T47D (cell line): ENCODE data around the gene LRRC3C.

ENCODE experiments used
- DNase-seq, 2 experiments: peaks; one replicate each; pipeline versions ENCODE4 v3.0.0 to v3.0.0-alpha.2; 2011 to 2012; ENCODE audit warnings: low read depth in 1 of 2, low spot score in 1 of 2
- JUND ChIP-seq: IDR thresholded peaks from 2 replicates; pipeline ENCODE4 v1.6.1; 2012; ENCODE audit warnings: low read depth
- in situ Hi-C: cut with HindIII; loops from 2 replicates; pipeline ENCODE4 v1.10.0; 2016; ENCODE audit warnings: low sequenced_read_pairs, low pct_unique_long_range_greater_than_20kb

LRRC3C gene

DNA sequence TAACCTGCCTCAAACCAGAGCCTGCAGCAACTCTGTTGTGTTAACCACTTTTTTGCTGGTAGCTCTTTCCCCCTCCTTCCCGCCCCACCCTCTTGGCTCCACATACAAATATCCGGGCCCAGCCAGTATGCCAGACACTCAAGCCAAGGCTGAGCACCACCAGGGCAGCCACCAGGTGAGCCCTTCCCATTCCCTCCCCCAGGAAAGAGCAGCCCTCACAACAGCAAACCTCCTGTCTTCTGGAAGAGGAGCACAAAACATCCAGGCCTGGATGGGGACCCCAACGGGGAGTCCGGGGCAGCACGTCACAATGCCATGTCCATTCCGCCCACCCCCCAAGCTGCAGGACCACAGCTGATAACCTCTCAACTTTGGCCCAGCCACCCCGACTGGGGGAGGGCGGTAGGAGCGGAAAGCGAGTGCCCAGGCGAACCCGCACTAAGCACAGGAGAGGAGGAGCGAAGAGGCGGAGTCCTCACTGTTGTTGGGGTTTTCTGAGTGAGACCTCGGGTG is 888 bp upstream of the LRRC3C start:
- TF ChIP-seq JUND = no peak
- peak in 1 of 2 experiments; percentile 33 for DNase-seq
- in situ Hi-C loops = no loop called here

DNA sequence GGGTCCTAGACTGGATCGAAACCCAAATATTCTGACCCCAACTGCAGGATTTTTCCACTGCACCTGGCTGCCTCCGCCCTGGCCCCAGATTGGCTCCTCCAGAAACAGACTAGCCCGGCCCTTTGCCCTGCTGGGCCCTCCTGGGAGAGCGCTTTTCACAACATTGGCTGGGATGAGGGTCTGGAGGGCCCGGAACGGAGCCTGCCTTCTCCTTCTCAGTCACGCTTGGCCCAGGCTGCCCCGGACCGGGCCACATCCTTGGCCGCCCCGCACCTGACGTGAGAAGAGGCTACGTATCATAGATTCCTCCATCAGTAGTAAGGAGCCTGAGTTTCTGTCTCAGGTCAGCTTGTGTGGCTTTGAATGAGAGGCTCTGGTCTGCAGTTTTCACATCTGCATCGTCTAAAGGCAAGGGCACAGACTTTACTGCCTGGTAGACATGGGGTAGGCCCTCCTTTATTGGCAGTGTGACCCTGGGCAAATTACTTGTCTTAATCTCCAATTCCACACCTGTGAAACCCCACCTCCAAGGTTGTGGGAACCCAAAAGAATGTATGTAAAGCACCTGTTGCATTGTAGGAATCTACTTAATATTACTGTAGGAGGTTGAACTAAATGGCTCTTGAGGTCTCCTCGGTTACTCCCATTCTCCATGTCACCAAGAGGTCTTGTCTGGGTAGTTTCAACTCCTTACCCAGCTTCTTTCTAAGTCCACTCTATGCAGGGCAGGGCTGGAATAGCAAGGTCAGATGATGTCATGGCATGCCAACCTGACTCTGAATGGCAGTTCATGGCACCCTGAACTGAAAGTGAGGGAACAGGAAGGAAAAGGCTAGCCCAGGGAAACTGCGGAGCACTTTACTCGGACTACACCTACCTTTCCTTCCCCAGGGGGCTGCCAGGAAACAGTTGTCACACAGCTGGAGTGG is 661 bp downstream of the LRRC3C start:
- in situ Hi-C loops = no loop called here
- TF ChIP-seq JUND = no peak
- peak in 1 of 2 experiments; percentile 79 for DNase-seq

GRCh38 chr17:39928858-39929645 is 1.5 kb downstream of the LRRC3C start:
- TF ChIP-seq JUND = no peak
- peak in 1 of 2 experiments; percentile 73 for DNase-seq
- in situ Hi-C loops = no loop called here

- in situ Hi-C loops = no loop called here
- peak in 1 of 2 experiments; percentile 79 for DNase-seq
- peak; percentile 90 for TF ChIP-seq JUND
Measured at GRCh38 chr17:39929646-39930407, 2.3 kb downstream of the LRRC3C start.

GRCh38 chr17:39933912-39934311 is 6.4 kb downstream of the LRRC3C start:
- in situ Hi-C loops = no loop called here
- no peak for TF ChIP-seq JUND

GRCh38 chr17:39934324-39934723 is 6.8 kb downstream of the LRRC3C start:
- no peak for TF ChIP-seq JUND
- DNase-seq = peak in 1 of 2 experiments; percentile 75
- in situ Hi-C loops = no loop called here

More at GRCh38 chr17:39933912-39934311, 6.4 kb downstream of the LRRC3C start:
- peak in 1 of 2 experiments; percentile 64 for DNase-seq

- in situ Hi-C loops = no loop called here
- DNase-seq = no peak
- TF ChIP-seq JUND = no peak
Measured at GRCh38 chr17:39935909-39936308, 8.4 kb downstream of the LRRC3C start.

GRCh38 chr17:39937447-39937846 is 9.9 kb downstream of the LRRC3C start:
- no peak for DNase-seq
- in situ Hi-C loops = no loop called here
- no peak for TF ChIP-seq JUND

DNA sequence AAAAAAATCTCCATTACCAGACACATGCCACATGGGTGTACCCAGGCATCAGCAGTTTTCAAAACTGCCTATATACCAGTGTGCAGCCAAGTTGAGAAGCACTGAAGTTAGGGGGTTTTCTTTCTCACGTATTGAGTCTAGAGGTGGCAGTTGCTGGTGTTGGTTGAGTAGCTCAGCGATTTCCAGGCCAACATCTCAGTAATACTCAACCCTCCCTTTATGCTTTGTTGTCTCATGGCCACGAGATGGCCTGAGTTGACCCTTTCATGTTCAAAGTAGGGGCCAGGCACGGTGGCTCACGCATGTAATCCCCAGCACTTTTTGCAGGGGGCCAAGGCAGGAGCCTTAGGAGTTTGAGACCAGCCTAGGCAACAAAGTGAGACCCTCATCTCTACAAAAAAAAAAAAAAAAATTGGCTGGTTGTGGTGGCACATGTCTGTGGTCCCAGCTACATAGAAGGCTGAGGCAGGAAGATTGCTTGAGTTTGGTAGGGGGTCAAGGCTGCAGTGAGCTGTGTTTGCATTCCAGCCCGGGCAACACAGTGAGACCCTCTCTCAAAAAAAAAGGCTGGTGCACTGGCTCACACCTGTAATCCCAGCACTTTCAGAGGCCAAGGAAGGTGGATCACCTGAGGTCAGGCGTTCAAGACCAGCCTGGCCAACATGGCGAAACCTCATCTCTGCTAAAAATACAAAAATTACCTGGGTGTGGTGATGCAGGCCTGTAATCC is 10.8 kb downstream of the LRRC3C start:
- TF ChIP-seq JUND = no peak
- in situ Hi-C loops = no loop called here
- DNase-seq = no peak

GRCh38 chr17:39939106-39939505 is 11.6 kb downstream of the LRRC3C start:
- DNase-seq = no peak
- in situ Hi-C loops = no loop called here
- no peak for TF ChIP-seq JUND

DNA sequence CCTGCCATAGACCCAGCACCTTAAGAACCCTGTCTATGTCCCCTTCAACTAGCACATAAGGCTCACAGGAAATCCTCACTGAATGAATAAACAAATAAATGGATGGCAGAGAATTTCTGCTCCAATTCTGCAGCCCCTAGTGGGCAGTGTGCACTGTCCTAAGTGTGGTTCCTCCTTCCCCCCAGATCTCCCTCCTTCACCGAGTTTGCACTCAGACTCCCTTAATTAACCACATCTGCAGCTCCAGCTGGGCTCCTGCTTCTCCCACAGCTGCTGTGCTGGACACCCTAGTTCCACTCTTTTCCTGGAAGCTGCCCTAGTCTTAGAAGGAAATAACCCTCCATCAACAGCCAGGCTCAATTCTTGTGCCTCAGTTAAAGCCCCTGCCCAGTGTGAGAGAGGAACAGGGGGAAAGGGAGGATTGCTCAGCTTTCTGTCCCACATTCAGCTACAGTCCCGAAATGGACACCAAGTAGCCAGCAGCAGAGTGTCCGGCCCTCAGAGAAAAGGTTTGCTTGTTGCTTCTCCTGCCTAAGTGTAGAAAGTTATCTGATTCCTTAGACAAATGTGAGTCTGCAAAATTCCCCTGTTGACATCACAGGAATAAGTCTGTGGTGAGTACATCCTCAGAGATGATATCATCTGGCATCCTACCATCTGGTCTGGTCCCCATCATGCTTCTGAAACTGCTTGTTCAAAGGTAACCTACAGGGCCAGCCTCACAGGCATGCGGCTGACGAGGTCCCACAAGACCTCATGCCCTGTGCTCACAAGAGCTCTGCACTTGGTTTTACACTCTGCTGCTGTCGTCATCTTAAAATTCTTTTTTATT is 12.3 kb downstream of the LRRC3C start:
- peak in 1 of 2 experiments; percentile 58 for DNase-seq
- TF ChIP-seq JUND = no peak
- in situ Hi-C loops = no loop called here
